Smooth muscle cell of the umbilical artery (primary cell): ENCODE measurements around the gene ABCC2. TPM values are rescaled to one million over a fixed set of nuclear protein-coding genes. Genes with fewer than 3 reads are reported as not detected.

Source experiments
- total RNA-seq: library from RNA; depleted of rRNA; stranded (reverse); fragments of >200 nt; gene quantifications from 2 replicates; pipeline ENCODE4 v1.2.3, GENCODE V29; 2014

The ABCC2 gene
- 0.65 and 0.89 TPM in 2 replicates for total RNA-seq

DNA sequence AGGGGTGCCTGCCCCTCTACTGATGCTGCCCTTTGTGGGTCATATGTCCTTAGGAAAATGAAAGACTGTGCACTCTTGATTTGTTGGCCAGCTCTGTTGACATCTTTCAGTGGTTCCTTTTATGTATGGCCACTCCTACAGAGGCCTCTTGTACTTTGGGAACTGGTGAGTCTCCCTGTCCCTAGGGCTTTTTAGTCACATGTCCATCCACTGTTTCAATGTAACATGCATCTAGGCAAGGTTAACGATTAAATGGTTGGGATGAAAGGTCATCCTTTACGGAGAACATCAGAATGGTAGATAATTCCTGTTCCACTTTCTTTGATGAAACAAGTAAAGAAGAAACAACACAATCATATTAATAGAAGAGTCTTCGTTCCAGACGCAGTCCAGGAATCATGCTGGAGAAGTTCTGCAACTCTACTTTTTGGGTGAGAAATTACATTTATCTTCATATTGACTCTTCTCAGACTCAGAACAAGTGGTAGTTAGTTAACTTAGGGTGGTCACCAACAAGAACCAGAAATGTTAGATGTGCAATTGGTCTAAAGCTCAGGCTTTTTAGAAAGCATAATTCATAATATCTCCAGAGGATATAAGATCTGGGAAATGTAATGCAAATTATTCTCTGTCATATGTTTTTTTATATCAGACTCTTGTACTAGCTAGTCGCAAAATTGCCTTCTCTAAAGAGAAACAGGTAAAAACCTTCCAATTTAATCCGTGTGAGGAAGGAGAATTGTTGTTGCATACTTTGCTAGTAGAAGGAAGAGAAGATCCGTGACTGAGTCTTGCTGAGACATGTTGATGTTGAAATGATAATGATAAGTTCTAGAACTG, at the start of gene ABCC2:
Gene ABCC2 (plus strand): TSS at position 194 of the 840 bp plus-strand sequence. CDS start 205 bp downstream, at position 399.

Other genes starting within 250 kb of the ABCC2 start
- gene NKX2-3, start 249.7 kb upstream of the ABCC2 start, total RNA-seq = 0.14 and 0.89 TPM in 2 replicates
- gene SLC25A28, start 162.2 kb upstream of the ABCC2 start, total RNA-seq = 9.2 and 14.6 TPM in 2 replicates
- gene ENTPD7, start 123.1 kb upstream of the ABCC2 start, total RNA-seq = 49.6 and 67.7 TPM in 2 replicates
- gene COX15, start 50.5 kb upstream of the ABCC2 start, total RNA-seq = 32.4 and 33.3 TPM in 2 replicates
- 21.1 and 23.5 TPM in 2 replicates for gene CUTC, start 50.4 kb upstream of the ABCC2 start, total RNA-seq
- 27.3 and 82.0 TPM in 2 replicates for gene DNMBP, start 227.3 kb downstream of the ABCC2 start, total RNA-seq